ENCODE data around the gene BRK1.
"Not testable (repeated sequence)": the region's sequence is repeated elsewhere in the genome, so short reads cannot be mapped to it uniquely, and the experiment has no call there.

BRK1 gene

GRCh38 chr3:10115326-10116137 is at the start of gene BRK1:
Gene BRK1 (plus strand): TSS chr3:10115675. CDS start chr3:10115702, 27 bp downstream.
- in situ Hi-C loops (cut with MboI; ENCODE audit: low sequenced_read_pairs), result no loop called here

- in situ Hi-C loops (cut with MboI; ENCODE audit: low sequenced_read_pairs), result not testable (repeated sequence)
Observed at GRCh38 chr3:10070077-10070476, 45.4 kb upstream of the BRK1 start.

GRCh38 chr3:10074666-10075065 is 40.8 kb upstream of the BRK1 start:
- in situ Hi-C loops (cut with MboI; ENCODE audit: low sequenced_read_pairs), result no loop called here

- in situ Hi-C loops (cut with MboI; ENCODE audit: low sequenced_read_pairs), result no loop called here
Observed at GRCh38 chr3:10081871-10082270, 33.6 kb upstream of the BRK1 start.

GRCh38 chr3:10085738-10086137 is 29.7 kb upstream of the BRK1 start:
- in situ Hi-C loops (cut with MboI; ENCODE audit: low sequenced_read_pairs), result no loop called here

GRCh38 chr3:10088256-10088655 is 27.2 kb upstream of the BRK1 start:
- in situ Hi-C loops (cut with MboI; ENCODE audit: low sequenced_read_pairs), result no loop called here

GRCh38 chr3:10090179-10090578 is 25.3 kb upstream of the BRK1 start:
- in situ Hi-C loops (cut with MboI; ENCODE audit: low sequenced_read_pairs), result no loop called here

- in situ Hi-C loops (cut with MboI; ENCODE audit: low sequenced_read_pairs), result not testable (repeated sequence)
Observed at GRCh38 chr3:10090774-10091173, 24.7 kb upstream of the BRK1 start.

- in situ Hi-C loops (cut with MboI; ENCODE audit: low sequenced_read_pairs), result not testable (repeated sequence)
Observed at GRCh38 chr3:10091387-10091786, 24.1 kb upstream of the BRK1 start.

GRCh38 chr3:10093678-10094077 is 21.8 kb upstream of the BRK1 start:
- in situ Hi-C loops (cut with MboI; ENCODE audit: low sequenced_read_pairs), result no loop called here

- in situ Hi-C loops (cut with MboI; ENCODE audit: low sequenced_read_pairs), result no loop called here
Observed at GRCh38 chr3:10099041-10099440, 16.4 kb upstream of the BRK1 start.

- in situ Hi-C loops (cut with MboI; ENCODE audit: low sequenced_read_pairs), result no loop called here
Observed at GRCh38 chr3:10106919-10107318, 8.6 kb upstream of the BRK1 start.

- in situ Hi-C loops (cut with MboI; ENCODE audit: low sequenced_read_pairs), result no loop called here
Observed at GRCh38 chr3:10108091-10108490, 7.4 kb upstream of the BRK1 start, which contains the start of gene FANCD2OS. Gene FANCD2OS (minus strand): TSS chr3:10108255. CDS start chr3:10104774, 3,481 bp downstream.

- in situ Hi-C loops (cut with MboI; ENCODE audit: low sequenced_read_pairs), result no loop called here
Observed at GRCh38 chr3:10116138-10116460, 624 bp downstream of the BRK1 start.

- in situ Hi-C loops (cut with MboI; ENCODE audit: low sequenced_read_pairs), result no loop called here
Observed at GRCh38 chr3:10116928-10117327, 1.5 kb downstream of the BRK1 start.

GRCh38 chr3:10119376-10119775 is 3.9 kb downstream of the BRK1 start:
- in situ Hi-C loops (cut with MboI; ENCODE audit: low sequenced_read_pairs), result no loop called here

- in situ Hi-C loops (cut with MboI; ENCODE audit: low sequenced_read_pairs), result no loop called here
Observed at GRCh38 chr3:10121064-10121463, 5.6 kb downstream of the BRK1 start.

GRCh38 chr3:10122724-10123123 is 7.2 kb downstream of the BRK1 start:
- in situ Hi-C loops (cut with MboI; ENCODE audit: low sequenced_read_pairs), result no loop called here

- in situ Hi-C loops (cut with MboI; ENCODE audit: low sequenced_read_pairs), result not testable (repeated sequence)
Observed at GRCh38 chr3:10135872-10136271, 20.4 kb downstream of the BRK1 start.

- in situ Hi-C loops (cut with MboI; ENCODE audit: low sequenced_read_pairs), result no loop called here
Observed at GRCh38 chr3:10136426-10137005, 21.0 kb downstream of the BRK1 start.

- in situ Hi-C loops (cut with MboI; ENCODE audit: low sequenced_read_pairs), result no loop called here
Observed at GRCh38 chr3:10137178-10137577, 21.7 kb downstream of the BRK1 start.

GRCh38 chr3:10140996-10141546 is 25.6 kb downstream of the BRK1 start:
- in situ Hi-C loops (cut with MboI; ENCODE audit: low sequenced_read_pairs), result no loop called here
